ENCODE measurements around the gene ANP32B.
"Not testable (repeated sequence)": the region's sequence is repeated elsewhere in the genome, so short reads cannot be mapped to it uniquely, and the experiment has no call there.

The ANP32B gene

DNA sequence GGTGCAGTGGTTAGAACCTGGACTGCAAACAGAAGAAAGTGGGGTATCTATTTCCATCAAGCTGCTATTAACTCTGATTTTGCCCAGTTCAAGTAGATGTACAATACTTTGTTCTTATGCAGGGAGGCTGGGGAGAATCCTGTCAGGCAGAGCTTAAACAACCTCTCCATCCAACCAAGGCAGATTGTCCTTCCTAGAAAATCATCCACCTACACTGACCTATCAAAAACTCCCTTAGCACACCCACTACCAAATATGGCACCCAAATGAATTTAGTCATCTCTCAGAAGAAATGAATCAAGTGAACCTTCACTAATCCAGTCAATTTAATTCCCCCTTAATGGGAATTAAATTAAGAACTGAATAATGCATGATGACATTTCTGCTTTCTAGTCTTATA lies 26.8 kb upstream of the ANP32B start:
- no peak overlapping the region for H3K4me3 ChIP-seq (replicated peaks in 1 of 2; ENCODE audit: low read depth in 2 of 2, low read length in 2 of 2)
- TF ChIP-seq, protein P1, sequence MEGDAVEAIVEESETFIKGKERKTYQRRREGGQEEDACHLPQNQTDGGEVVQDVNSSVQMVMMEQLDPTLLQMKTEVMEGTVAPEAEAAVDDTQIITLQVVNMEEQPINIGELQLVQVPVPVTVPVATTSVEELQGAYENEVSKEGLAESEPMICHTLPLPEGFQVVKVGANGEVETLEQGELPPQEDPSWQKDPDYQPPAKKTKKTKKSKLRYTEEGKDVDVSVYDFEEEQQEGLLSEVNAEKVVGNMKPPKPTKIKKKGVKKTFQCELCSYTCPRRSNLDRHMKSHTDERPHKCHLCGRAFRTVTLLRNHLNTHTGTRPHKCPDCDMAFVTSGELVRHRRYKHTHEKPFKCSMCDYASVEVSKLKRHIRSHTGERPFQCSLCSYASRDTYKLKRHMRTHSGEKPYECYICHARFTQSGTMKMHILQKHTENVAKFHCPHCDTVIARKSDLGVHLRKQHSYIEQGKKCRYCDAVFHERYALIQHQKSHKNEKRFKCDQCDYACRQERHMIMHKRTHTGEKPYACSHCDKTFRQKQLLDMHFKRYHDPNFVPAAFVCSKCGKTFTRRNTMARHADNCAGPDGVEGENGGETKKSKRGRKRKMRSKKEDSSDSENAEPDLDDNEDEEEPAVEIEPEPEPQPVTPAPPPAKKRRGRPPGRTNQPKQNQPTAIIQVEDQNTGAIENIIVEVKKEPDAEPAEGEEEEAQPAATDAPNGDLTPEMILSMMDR (IDR thresholded peaks at IDR 0.05; ENCODE audit: low read depth, low read length), result no peak
- no peak for DNase-seq (ENCODE audit: low read depth in 2 of 2)

GRCh38 chr9:97958812-97959511 lies 24.2 kb upstream of the ANP32B start:
- peak; percentile 8 to 49 for DNase-seq (ENCODE audit: low read depth in 2 of 2)
- TF ChIP-seq, protein P1 (IDR thresholded peaks at IDR 0.05; ENCODE audit: low read depth, low read length), result no peak
- H3K4me3 ChIP-seq (replicated peaks in 1 of 2; ENCODE audit: low read depth in 2 of 2, low read length in 2 of 2), result no peak overlapping the region

DNA sequence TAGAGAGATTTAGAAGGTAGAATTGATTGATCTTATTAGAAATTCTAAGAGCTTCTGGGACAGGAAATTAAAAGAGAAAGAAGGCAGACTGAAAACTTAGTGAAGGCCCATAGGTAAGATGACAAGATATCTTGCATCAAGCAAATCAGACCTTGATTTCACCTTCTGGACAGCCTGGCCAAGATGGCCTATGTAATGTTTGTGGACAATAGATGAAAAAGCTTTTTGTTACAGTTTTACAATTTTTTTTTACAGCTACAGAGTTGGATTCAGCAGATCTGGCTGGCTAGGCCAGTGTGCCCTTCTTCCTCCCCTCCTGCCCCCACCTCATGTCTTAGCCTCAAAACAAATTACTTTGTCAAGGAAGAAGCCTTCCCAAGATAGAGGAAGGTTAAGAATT lies 23.6 kb upstream of the ANP32B start:
- no peak overlapping the region for H3K4me3 ChIP-seq (replicated peaks in 1 of 2; ENCODE audit: low read depth in 2 of 2, low read length in 2 of 2)
- DNase-seq (ENCODE audit: low read depth in 2 of 2), result no peak
- TF ChIP-seq, protein P1 (IDR thresholded peaks at IDR 0.05; ENCODE audit: low read depth, low read length), result no peak

GRCh38 chr9:97960678-97961328 lies 22.3 kb upstream of the ANP32B start:
- DNase-seq (ENCODE audit: low read depth in 2 of 2); H3K4me3 ChIP-seq (replicated peaks in 1 of 2; ENCODE audit: low read depth in 2 of 2, low read length in 2 of 2): not testable (repeated sequence)

DNA sequence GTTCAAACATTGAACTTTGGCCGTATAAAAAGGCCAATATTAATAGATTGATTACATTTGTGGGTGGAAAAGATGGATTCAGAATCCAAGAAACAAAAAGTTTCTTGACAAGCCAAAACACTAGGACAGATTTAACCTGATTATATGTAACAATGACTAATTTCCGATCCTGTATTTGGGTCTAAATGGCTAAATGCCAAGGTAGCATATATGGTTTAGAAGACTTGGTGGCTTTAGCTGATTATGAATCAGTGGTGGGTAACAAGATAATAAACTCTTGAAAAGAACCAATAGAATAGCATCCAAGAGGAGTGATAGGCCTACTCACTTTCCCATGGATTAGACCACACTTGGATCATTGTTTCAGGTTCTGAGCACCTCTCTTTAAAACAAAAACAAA lies 21.8 kb upstream of the ANP32B start:
- TF ChIP-seq, protein P1 (IDR thresholded peaks at IDR 0.05; ENCODE audit: low read depth, low read length), result no peak
- no peak overlapping the region for H3K4me3 ChIP-seq (replicated peaks in 1 of 2; ENCODE audit: low read depth in 2 of 2, low read length in 2 of 2)
- no peak for DNase-seq (ENCODE audit: low read depth in 2 of 2)

GRCh38 chr9:97962136-97962535 lies 21.0 kb upstream of the ANP32B start:
- DNase-seq (ENCODE audit: low read depth in 2 of 2), result no peak
- TF ChIP-seq, protein P1 (IDR thresholded peaks at IDR 0.05; ENCODE audit: low read depth, low read length), result no peak
- H3K4me3 ChIP-seq (replicated peaks in 1 of 2; ENCODE audit: low read depth in 2 of 2, low read length in 2 of 2), result no peak overlapping the region

- H3K4me3 ChIP-seq (replicated peaks in 1 of 2; ENCODE audit: low read depth in 2 of 2, low read length in 2 of 2), result no peak overlapping the region
- DNase-seq (ENCODE audit: low read depth in 2 of 2), result no peak
- TF ChIP-seq, protein P1 (IDR thresholded peaks at IDR 0.05; ENCODE audit: low read depth, low read length), result no peak
Observed at GRCh38 chr9:97962575-97962974, 20.6 kb upstream of the ANP32B start.
